GM18505 (cell line): ENCODE data around the gene C2orf49.
A peak's percentile ranks its signal among the peaks of the same experiment; 100 is the strongest.
"Not testable (repeated sequence)": the region's sequence is repeated elsewhere in the genome, so short reads cannot be mapped to it uniquely, and the experiment has no call there.

Experiments used
- ATAC-seq: cut with Tn5 transposase; IDR thresholded peaks from one replicate; pipeline ENCODE4 v1.9.1; 2021; ENCODE audit not compliant: unreplicated experiment
- POLR2A ChIP-seq: IDR thresholded peaks from 4 replicates; pipeline ENCODE4 v1.6.1; 2011; ENCODE audit warnings: borderline replicate concordance; ENCODE audit not compliant: insufficient read depth, insufficient read length; ENCODE audit errors: extremely low read depth

C2orf49 gene

DNA sequence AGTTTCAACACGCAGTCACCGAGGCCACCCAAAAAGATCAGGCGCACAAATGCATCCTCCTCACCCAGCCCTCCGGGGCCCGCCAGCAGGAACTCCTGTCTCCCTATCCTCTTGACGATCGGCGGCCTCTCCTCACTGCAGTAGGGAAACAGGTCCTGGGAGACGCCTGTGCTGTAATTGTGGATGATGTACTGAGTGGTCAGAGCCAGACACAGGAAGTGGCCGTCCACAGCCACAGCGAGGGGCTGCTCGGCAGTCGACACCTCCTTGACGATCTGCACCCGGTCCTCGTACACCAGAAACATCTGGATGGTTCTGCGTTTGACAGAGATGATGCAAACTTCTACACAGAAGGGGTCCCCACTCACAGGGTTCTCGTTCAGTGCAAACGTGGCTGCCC lies 29.8 kb upstream of the C2orf49 start:
- TF ChIP-seq POLR2A: no peak
- ATAC-seq: no peak

DNA sequence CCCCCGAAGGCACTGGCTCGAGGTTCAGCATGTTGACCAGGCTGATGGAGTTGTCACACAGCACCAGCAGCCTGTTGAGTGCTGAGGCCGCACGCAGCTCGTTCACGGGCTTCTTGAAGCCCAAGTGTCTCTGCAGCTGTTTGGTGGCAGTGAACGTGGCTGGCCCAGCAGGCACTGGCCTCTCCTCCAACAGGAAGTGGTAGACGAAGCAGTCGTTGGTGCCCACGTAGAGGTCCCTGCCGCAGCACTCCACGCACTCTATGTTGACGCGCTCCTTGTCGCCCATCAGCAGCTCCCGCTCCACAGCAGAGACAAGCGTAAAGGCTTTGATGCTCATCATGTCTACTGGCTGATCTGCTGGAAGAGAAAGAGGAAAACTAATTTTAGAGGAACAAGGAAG lies 29.4 kb upstream of the C2orf49 start:
- no peak for ATAC-seq
- no peak for TF ChIP-seq POLR2A

DNA sequence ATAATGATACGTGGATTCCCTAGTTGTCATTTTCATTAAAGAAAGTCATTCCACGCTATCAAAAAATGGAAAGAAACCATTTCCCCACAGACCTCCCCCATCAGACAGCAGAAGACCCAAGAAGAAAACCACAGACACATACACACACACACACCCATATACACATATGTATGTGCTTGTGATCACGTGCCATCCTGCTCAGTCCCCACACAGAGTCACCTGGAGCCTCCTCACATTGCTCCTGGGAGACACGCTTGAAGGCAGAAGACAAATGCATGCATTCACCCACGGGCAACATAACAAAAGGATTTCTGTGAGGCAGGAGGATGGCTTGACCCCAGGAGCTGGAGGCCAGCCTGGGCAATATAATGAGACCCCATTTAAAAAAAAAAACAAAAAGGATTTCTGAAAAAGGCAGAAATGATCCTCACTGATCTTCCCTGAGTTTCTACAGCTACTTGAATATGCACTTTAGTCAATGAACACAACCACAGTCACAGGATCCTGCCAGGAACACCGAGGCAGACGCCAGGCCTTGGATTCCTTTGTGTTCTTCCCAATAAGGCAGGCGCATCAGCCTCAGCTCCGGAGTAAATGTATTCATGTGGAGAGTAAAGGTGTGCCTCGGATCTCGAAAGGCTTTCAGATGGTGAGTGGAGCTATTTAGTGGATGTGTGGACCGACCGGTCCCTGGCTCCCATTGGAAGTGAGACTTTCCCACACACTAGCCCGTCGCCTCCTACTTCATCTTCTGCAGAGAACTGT lies 28.8 kb upstream of the C2orf49 start:
- ATAC-seq: no peak
- no peak for TF ChIP-seq POLR2A

GRCh38 chr2:105309147-105309545 lies 28.2 kb upstream of the C2orf49 start:
- TF ChIP-seq POLR2A: no peak
- no peak for ATAC-seq

GRCh38 chr2:105313877-105314276 lies 23.5 kb upstream of the C2orf49 start:
- no peak for ATAC-seq
- TF ChIP-seq POLR2A: no peak

GRCh38 chr2:105315314-105315713 lies 22.0 kb upstream of the C2orf49 start:
- ATAC-seq: peak; percentile 51
- no peak for TF ChIP-seq POLR2A

GRCh38 chr2:105317937-105318336 lies 19.4 kb upstream of the C2orf49 start:
- TF ChIP-seq POLR2A: no peak
- ATAC-seq: no peak

DNA sequence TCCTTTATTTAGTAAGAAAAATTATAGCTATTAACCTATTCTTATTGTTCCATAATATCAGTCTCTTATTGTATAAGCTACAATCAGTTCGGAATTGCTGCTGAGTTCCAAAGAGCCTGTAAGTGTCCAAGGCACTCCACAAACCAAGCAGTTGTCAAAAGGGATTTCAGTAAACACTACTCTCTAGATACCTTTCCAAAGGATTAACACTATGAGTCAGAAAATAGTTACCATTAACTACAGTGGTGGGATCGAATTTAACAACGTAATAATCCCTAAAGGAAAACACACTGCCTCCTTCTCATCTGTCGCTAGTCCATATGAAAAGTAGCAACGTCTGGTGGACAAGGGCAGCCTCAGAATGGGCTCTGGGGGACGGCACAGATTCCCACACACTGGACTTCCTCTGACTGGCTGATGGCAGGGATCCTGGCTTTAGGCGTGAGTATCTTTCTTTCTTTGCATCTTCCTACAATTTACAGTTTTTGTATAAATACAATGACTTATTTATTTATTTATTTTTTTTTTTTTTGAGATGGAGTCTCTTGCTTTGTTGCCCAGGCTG lies 16.6 kb upstream of the C2orf49 start:
- no peak for TF ChIP-seq POLR2A
- no peak for ATAC-seq

- TF ChIP-seq POLR2A: no peak
These were observed 15.3 kb upstream of the C2orf49 start for GRCh38 chr2:105321875-105322646.

GRCh38 chr2:105323111-105323510 lies 14.2 kb upstream of the C2orf49 start:
- TF ChIP-seq POLR2A: no peak
- ATAC-seq: no peak

More at GRCh38 chr2:105321875-105322646, 15.3 kb upstream of the C2orf49 start:
- ATAC-seq: no peak

DNA sequence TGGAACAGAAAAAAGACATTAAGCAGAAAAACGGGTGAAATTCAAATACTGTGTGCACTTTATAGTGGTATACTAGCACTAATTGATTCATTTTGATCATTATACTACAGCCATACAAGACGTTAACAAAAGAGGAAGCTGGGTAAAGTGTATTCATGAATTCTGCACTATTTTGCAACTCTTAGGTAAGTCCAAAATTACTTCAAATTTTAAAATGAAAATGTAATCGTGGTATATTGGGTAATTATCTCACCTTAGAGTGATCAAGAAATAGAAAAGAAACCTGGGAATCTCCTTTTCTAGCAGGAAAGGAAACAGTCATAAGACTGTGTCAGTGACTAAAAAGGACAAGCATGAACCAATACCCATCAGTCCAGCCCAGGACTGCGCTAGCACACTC lies 13.2 kb upstream of the C2orf49 start:
- TF ChIP-seq POLR2A: no peak
- ATAC-seq: no peak

DNA sequence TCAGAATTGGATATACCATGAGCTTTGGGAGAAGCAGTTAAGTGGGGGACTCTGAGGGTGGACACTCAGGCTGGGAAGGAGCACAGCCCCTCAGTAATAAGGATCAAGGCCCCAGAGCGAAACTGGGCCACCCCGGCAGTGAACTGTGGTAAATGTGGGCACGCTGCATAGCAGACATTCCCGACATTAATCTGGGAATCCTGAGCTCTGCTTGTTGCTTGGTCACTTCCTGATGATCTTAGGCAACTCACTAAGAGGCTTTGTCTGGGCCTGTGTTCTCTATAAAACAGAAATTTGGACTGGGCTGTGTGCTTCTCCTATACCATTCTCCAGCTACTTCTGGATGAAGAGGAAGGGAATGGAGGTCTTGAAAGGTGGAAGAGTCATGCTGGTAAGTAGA lies 12.6 kb upstream of the C2orf49 start:
- no peak for TF ChIP-seq POLR2A
- no peak for ATAC-seq

- no peak for TF ChIP-seq POLR2A
- ATAC-seq: no peak
These were observed 11.9 kb upstream of the C2orf49 start for GRCh38 chr2:105325389-105325963.

DNA sequence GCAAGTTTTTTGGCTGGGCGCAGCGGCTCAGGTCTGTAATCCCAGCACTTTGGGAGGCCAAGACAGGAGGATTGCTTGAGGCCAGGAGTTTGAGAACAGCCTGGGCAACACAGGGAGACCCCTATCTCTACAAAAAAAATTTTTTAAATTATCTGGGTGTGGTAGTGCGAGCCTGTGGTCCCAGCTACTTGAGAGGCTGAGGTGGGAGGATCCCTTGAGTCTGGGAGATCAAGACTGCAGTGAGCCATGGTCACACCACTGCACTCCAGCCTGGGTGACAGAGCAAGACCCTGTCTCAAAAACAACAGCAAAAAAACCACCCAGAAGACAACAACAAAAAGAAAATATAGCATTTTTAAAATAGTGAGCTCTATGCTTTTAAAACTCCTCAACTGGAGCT lies 10.1 kb upstream of the C2orf49 start:
- ATAC-seq: not testable (repeated sequence)

DNA sequence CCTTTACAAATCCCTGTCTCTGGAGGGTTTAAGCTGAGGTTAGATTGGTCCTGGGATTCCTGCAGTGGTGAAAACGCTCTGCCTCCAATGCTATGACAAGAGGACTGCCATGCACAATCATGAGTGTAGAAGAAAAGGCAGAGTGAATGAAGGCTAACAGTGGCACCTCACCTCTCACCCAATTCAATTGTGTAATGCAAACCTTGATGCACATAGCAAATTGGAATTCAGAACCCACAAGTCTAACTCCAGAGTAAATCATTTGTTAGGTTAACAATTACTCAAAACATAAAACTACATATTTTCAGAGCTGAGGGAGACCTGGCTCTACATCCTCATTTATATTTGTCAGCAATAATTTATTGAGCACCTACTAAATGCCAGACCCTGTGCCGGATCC lies 9.7 kb upstream of the C2orf49 start:
- no peak for ATAC-seq
- no peak for TF ChIP-seq POLR2A
